ENCODE results near the gene STK40. TPM values are rescaled to one million over a fixed set of nuclear protein-coding genes. Genes with fewer than 3 reads are reported as not detected.

STK40 gene
- total RNA-seq, 4 donors from 2014 or later, result 109 to 263 (median 211) TPM

- Histone ChIP-seq H3K4me1 (peaks cover 27 to 46% of the 10 kb centered on the region in 2 donors), H3K36me3 (peaks cover 0 to 11% of the 10 kb centered on the region in 2 donors), H3K27me3 (no peaks in the 10 kb centered on the region), H3K27ac (peak overlapping the region in 1 of 4 donors; percentile 29), H3K4me3 (no peak overlapping the region), H3K9me3 (no peaks in the 10 kb centered on the region)
- no peak for ATAC-seq
- DNase-seq, result no peak
- intact Hi-C loops (cut with DNase I; ENCODE audit: low total_unique reads) (no loop called here), in situ Hi-C loops (cut with MboI; ENCODE audit: low sequenced_read_pairs in 4 of 4) (no loop called here)
- TF ChIP-seq POLR2A (IDR thresholded peaks at IDR 0.05) (no peak), CTCF (IDR thresholded peaks at IDR 0.05 in 4 of 5, conservative IDR thresholded peaks at IDR 0.05 in 1 of 5) (no peak)
These were observed 18.7 kb downstream of the STK40 start for GRCh38 chr1:36367066-36367465.

GRCh38 chr1:36366091-36366661 is 19.5 kb downstream of the STK40 start:
- Histone ChIP-seq H3K36me3 (peaks cover 0 to 19% of the 10 kb centered on the region in 2 donors), H3K4me1 (peaks cover 20 to 37% of the 10 kb centered on the region in 2 donors)
- DNase-seq, result no peak

GRCh38 chr1:36365381-36365780 is 20.3 kb downstream of the STK40 start:
- intact Hi-C loops (cut with DNase I; ENCODE audit: low total_unique reads), result no loop called here
- peaks cover 20 to 29% of the 10 kb centered on the region in 2 donors for H3K4me1 ChIP-seq
- no peaks in the 10 kb centered on the region for H3K27me3 ChIP-seq
- peaks cover 0 to 22% of the 10 kb centered on the region in 2 donors for H3K36me3 ChIP-seq
- ATAC-seq (peak in 1 of 2 donors; percentile 40), DNase-seq (peak; percentile 45 to 71)
- H3K4me3 ChIP-seq, result no peak overlapping the region
- TF ChIP-seq POLR2A (IDR thresholded peaks at IDR 0.05), result no peak
- no peak for TF ChIP-seq CTCF (IDR thresholded peaks at IDR 0.05 in 4 of 5, conservative IDR thresholded peaks at IDR 0.05 in 1 of 5)
- peak overlapping the region in 3 of 4 donors; percentile 22 to 62 (median 44) for H3K27ac ChIP-seq
- no peaks in the 10 kb centered on the region for H3K9me3 ChIP-seq
- in situ Hi-C loops (cut with MboI; ENCODE audit: low sequenced_read_pairs in 4 of 4), result no loop called here

More at GRCh38 chr1:36366091-36366661, 19.5 kb downstream of the STK40 start:
- in situ Hi-C loops (cut with MboI; ENCODE audit: low sequenced_read_pairs in 4 of 4) (no loop called here), intact Hi-C loops (cut with DNase I; ENCODE audit: low total_unique reads) (no loop called here)
- peak overlapping the region; percentile 21 to 62 (median 33) for H3K27ac ChIP-seq
- H3K27me3 ChIP-seq, result no peaks in the 10 kb centered on the region
- TF ChIP-seq POLR2A (IDR thresholded peaks at IDR 0.05) (no peak), CTCF (IDR thresholded peaks at IDR 0.05 in 4 of 5, conservative IDR thresholded peaks at IDR 0.05 in 1 of 5) (no peak)
- no peak overlapping the region for H3K4me3 ChIP-seq
- no peaks in the 10 kb centered on the region for H3K9me3 ChIP-seq
- no peak for ATAC-seq

DNA sequence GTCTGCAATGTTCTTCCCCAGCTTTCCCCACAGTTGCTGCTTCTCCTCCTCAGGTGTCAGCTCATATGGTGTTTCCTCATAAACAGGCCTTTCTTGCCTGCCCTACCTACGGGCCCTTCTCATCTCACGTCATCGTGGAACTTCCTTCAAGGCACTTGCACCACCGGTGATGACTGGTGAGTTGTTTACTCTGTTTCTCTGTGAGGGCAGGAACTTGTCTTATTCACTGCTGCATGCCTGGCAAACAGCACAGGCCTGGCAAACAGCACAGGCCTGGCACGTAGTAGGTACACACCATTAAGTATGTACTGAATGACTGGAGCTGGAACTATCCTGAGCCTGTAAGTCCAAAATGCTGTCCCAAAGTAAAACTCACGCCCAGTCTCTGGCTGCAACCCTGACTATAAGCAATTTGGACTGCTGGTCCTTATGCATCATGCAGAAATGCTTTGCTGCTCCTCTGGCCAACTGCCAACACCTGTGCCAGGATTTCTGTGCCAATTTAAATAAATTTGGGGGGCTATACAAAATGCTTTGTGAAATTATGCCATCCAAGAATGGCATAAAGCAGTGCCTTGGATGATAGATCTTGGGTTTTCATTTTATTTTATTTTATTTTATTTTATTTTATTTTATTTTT is 25.7 kb downstream of the STK40 start:
- intact Hi-C loops (cut with DNase I; ENCODE audit: low total_unique reads) (no loop called here), in situ Hi-C loops (cut with MboI; ENCODE audit: low sequenced_read_pairs in 4 of 4) (loop anchor here in 1 of 4 donors (10.0 kb wide), 1 partner anchor 55 kb away; no protein-coding TSS in a partner anchor)
- peaks cover 0 to 72% of the 10 kb centered on the region in 2 donors for H3K36me3 ChIP-seq
- no peak for TF ChIP-seq CTCF (IDR thresholded peaks at IDR 0.05 in 4 of 5, conservative IDR thresholded peaks at IDR 0.05 in 1 of 5)
- no peak for TF ChIP-seq POLR2A (IDR thresholded peaks at IDR 0.05)
- H3K27ac ChIP-seq, result peak overlapping the region in 3 of 4 donors; percentile 24 to 53 (median 37)
- peaks cover 3 to 11% of the 10 kb centered on the region in 2 donors for H3K4me1 ChIP-seq
- no peak overlapping the region for H3K4me3 ChIP-seq
- ATAC-seq, result peak; percentile 54 to 69
- DNase-seq, result no peak
- H3K9me3 ChIP-seq, result no peaks in the 10 kb centered on the region
- no peaks in the 10 kb centered on the region for H3K27me3 ChIP-seq
